ENCODE measurements around the gene FBXL7.

Gene FBXL7

GRCh38 chr5:15499528-15500324 is at the start of gene FBXL7:
FBXL7 (plus strand) TSS chr5:15500180.
- DNase-seq = peak; percentile 75

- no peak for DNase-seq
Measured at GRCh38 chr5:15450473-15450872, 49.5 kb upstream of the FBXL7 start.

- DNase-seq = no peak
Measured at GRCh38 chr5:15450949-15451348, 49.0 kb upstream of the FBXL7 start.

DNA sequence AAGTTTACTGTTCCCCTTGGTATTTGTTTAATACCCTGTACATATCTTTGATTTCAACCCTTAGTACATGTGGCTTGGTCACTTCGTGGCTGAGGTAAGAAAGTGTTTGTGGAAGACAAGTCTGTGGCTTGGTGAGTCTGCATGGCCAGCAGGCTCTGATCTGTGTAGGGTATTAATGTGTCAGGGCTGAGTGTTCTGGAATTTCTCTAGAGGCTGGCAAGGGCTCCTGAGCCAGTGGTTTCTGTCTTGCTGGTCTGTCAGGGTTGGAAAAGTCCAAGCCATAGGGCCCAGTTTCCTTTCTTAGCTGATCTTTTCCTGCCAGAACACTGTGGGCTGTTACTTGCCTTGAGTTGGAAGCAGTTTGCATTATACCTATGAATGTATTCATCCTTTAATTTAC is 48.0 kb upstream of the FBXL7 start:
- DNase-seq = no peak

GRCh38 chr5:15452781-15453180 is 47.2 kb upstream of the FBXL7 start:
- DNase-seq = no peak

GRCh38 chr5:15459200-15459599 is 40.8 kb upstream of the FBXL7 start:
- DNase-seq = no peak

DNA sequence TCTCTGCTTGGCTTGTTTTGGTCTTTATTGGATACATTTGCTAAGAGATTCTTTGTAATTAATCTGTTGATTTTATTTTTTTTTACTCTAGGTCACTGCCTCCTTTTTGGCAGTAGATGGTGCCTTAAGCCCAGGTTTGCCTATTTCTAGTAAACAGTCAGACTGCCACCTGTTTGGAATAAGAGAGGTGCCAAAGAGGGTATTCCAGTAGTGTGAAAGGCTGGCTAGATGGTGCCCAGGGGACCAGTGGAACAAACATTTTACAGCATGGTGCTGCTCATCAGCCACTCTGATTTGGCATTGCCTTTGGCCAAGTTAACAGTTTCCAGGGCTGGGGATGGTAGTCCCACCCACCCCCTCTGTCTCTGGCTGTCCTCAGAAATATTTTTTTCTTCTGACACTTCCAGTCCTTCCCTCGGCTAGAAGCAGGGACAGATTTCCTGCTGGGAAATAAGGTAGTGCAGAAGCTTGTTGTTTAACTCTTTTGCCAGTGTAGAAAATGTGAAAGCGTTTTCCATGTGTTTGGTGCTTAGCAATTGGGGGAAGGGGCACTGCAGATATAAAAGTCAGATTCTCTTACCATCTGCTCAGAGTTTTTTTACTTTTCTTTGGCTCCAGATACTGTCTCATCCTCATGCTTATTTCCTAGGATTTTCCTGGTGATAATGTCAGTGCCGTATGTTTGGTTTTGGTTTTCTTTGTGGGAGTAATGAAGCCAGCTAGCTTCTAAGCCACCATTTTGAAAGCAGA is 36.6 kb upstream of the FBXL7 start:
- DNase-seq = peak; percentile 36

DNA sequence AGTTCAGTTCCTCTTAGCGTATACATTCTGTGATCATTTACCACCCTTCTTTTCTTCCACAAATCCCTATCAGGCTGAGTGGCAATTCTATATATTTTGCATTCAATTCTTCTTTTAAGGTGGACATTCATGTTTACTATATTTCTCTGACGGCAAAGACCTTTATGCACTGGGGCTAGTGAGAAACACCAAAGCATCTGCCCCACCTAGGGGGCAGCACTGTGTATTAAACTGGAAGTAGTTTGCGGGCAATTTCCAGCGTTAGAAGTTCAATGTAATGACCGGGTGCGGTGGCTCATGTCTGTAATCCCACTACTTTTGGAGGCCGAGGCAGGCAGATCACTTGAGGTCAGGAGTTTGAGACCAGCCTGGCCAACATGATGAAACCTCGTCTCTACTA is 27.9 kb upstream of the FBXL7 start:
- DNase-seq = no peak

DNA sequence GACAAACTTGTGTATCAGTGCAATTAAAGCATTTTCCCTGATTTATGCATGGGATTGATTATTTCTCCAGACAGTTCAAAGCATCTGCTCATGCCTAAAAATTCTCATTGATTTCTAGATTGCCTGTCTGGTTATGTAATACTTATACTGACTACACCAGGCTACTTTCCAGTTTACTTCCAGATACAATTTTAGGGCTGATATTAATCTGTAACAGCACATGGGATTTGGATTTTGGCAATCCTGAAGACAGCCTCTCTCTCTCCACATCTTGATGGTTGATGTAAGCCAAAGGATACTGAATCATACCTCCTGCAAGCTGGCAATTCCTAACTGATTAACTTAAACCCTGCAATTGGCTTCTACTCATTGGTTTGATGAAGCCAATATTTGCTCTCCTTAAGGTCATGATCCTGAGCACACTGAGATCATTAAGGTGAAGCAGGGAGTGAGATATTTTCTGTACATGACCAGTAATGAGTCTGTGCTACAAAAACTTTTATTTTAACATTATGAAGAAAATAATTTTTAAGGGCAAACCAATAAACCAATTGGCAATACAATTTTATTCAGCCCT is 25.7 kb upstream of the FBXL7 start:
- DNase-seq = no peak

DNA sequence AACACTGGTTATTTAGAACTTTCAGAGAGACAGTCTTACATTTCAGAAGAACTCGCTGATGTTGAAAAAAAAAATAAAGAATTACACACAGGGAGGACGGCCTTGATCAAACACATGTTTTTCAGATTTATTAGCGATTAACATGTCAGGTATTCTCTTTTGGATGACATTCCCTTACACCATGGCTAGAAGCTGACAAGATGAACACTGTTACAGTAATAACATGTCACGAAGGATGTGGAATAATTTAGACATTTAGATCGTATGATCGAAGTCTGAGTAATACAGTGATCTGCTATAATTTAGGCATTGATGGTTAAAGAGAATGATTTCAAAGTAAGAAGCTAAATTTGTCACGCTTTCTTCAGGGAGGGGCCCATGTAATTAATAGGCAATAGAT is 24.6 kb upstream of the FBXL7 start:
- no peak for DNase-seq

DNA sequence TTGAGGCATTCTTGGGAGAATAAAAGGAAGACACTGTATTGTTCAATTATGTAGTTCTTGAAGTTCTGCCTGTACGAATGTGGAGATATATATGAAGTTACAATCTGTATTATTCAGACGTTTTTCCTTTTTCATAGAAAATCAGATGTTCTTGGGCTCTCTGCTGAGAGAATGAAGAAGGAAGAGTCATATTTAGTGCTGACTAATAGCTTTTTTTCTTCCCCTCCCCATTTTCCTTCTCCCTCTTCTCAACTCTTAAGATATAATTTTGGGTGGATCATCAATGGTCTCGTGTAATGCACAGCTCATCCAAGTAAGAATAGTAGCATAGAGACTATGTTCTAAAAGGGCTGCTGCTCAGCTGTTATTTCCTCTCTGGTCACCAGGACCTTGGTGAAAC is 23.0 kb upstream of the FBXL7 start:
- no peak for DNase-seq

DNA sequence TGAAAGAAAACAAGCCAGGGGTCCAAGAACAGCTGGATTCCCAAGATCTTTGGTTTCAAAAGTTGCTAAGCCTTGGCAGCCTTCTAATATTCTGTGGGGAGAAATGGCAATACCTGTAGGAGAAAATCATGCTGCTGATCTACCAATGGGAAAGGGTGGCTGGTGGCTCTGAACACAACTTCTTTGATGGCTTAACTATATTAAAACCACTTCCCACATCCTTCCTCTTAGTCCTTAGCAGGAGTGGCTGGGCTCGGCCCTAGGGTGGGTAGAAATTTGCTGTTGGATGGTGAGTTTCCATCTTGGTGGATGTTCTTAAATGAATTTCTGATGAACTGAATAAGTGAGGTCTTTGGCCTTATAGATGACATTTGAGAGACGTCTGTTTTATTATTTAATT is 19.5 kb upstream of the FBXL7 start:
- DNase-seq = no peak

GRCh38 chr5:15483351-15484097 is 16.5 kb upstream of the FBXL7 start:
- DNase-seq = peak; percentile 23

DNA sequence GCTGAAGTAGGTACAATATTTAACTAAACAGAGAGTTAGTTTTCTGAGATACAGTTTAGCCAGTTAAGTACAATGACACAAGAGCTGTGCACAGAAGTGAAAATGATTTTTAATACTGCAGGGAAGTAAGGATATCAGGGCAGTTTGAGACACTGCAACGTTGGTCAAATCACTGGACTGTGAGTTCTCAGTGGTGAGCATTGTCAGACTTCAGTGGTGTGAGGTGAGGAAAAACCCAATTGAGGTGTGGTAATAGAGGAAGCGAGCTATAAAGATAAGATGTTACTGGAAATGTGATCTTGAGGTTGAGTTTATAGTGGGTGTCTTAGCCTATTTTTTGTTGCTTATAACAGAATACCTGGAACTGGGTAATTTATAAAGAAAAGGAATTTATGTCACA is 12.8 kb upstream of the FBXL7 start:
- no peak for DNase-seq

DNA sequence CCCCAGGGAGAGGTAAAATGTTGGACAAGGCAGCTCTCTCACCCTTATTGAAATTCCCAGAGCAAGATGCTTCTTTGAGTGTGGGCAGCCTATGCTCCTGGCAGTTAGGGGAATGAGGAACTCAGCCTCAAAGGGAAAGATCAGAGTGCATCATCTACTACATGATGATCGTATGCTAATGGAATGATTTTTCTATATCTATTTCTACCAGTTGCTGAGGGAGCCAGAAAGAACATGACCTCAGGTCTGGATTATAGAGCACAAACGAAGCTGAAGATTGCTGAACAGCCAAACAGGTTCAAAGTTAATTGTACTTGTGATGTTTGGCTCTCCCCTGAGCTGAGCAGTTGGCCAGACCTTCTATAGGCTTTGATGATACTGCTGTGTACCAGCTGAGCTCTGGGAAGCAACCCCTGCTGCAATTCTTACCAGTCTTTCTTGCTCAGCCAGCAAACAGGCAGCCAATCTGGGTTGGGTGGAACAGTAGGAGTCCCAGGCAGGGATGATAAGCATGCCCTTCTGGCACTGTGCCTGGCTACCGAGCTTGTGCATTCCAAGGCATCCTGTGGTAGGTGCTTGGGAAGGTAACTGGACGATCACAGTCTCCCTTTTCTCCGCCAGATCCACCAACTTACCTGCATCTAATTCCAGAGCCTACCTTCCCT is 10.3 kb upstream of the FBXL7 start:
- no peak for DNase-seq

GRCh38 chr5:15492545-15492944 is 7.4 kb upstream of the FBXL7 start:
- DNase-seq = no peak

- no peak for DNase-seq
Measured at GRCh38 chr5:15493501-15493900, 6.5 kb upstream of the FBXL7 start.

- no peak for DNase-seq
Measured at GRCh38 chr5:15495026-15495425, 5.0 kb upstream of the FBXL7 start.

- DNase-seq = no peak
Measured at GRCh38 chr5:15496886-15497285, 3.1 kb upstream of the FBXL7 start.

DNA sequence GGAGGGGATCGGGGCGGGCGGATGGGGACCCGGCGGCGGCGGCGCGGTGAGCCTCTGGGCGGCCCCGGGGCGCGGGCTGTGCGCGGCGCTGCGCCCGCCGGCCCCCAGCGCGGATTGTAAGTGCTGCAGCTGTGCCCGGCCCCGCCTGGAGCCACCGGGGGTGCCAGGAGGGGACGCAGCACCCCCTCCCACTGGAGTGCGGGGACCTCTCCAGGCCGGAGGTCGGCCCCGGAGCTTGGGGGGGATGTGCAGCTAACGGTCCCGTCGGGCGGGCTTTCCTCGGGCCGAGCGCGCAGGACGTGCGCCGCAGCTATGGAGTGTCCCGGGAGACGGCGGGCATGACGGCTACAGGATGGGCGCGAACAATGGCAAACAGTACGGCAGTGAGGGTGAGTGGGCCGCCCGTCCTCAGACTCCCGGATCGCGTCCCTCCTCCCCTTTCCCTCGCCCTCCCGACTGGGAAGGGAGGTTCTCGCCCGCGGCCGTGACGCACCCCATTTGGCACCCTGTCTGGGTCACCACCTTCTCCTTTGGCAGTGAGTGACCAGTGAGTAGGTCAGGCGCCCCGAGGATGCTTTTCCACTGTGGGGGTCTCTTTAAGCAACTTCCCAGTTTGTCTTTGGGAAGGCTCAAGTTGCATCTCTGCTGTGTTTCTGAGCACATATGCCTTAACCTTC is 483 bp downstream of the FBXL7 start:
- peak; percentile 37 for DNase-seq

- peak; percentile 35 for DNase-seq
Measured at GRCh38 chr5:15501091-15501791, 1.3 kb downstream of the FBXL7 start.

- DNase-seq = no peak
Measured at GRCh38 chr5:15502208-15502607, 2.2 kb downstream of the FBXL7 start.
